PC-3 (cell line): ENCODE measurements around the gene PODXL2. TPM values are rescaled to one million over a fixed set of nuclear protein-coding genes. Genes with fewer than 3 reads are reported as not detected.
A peak's percentile ranks its signal among the peaks of the same experiment; 100 is the strongest.

Source experiments
- ATAC-seq: fragments of 200-7000 bp; cut with Tn5 transposase; 2 replicates; pipeline ENCODE4 v1.9.1; 2020; ENCODE audit warnings: mild to moderate bottlenecking, moderate library complexity
- BruUV-seq: library from RNA; stranded (reverse); fragments of 400-500 nt; replicated peaks from 2 replicates; lab custom pipeline; 2021; lab: Mats Ljungman, UMichigan
- CTCF ChIA-PET: fragments of 300-600 bp; sonication (Branson Sonifier 250); formaldehyde crosslinking; loops from one replicate; lab custom pipeline; 2022; ENCODE audit warnings: antibody characterized with exemption; lab: Charles Lee
- POLR2A ChIA-PET: fragments of 300-600 bp; sonication (Branson Sonifier 250); formaldehyde crosslinking; loops from one replicate; lab custom pipeline; 2022; ENCODE audit warnings: antibody characterized with exemption; ENCODE audit not compliant: unreplicated experiment; lab: Charles Lee
- DNase-seq: peaks from one replicate; pipeline ENCODE4 v3.0.0-alpha.2; 2015
- H2AFZ ChIP-seq: fragments of 300-600 bp; sonication (generic); 2 replicates; pipeline ENCODE4 v1.6.0; 2016; ENCODE audit warnings: antibody characterized with exemption, low read length
- H3F3A ChIP-seq: fragments of 300-600 bp; sonication (generic); one replicate; pipeline ENCODE4 v1.6.0; 2017; ENCODE audit warnings: antibody characterized with exemption, low read length, control low read depth, mild to moderate bottlenecking; ENCODE audit not compliant: unreplicated experiment
- H3K27ac ChIP-seq: fragments of 300-600 bp; sonication (generic); 2 replicates; pipeline ENCODE4 v1.5.1; 2016; ENCODE audit warnings: mild to moderate bottlenecking, low read length
- H3K27me3 ChIP-seq: fragments of 300-600 bp; sonication (generic); 2 replicates; pipeline ENCODE4 v1.6.1; 2016; ENCODE audit warnings: low read length, mixed read lengths
- H3K36me3 ChIP-seq: fragments of 300-600 bp; sonication (generic); 2 replicates; pipeline ENCODE4 v1.6.1; 2016; ENCODE audit warnings: low read depth, mixed run types, low read length, mixed read lengths
- H3K4me1 ChIP-seq: fragments of 300-600 bp; sonication (generic); 2 replicates; pipeline ENCODE4 v1.5.1; 2016; ENCODE audit warnings: low read length; ENCODE audit not compliant: insufficient read depth
- H3K4me2 ChIP-seq: fragments of 300-600 bp; sonication (generic); 2 replicates; pipeline ENCODE4 v1.6.0; 2016; ENCODE audit warnings: low read length
- H3K4me3 ChIP-seq: fragments of 300-600 bp; sonication (generic); 2 replicates; pipeline ENCODE4 v1.5.1; 2016; ENCODE audit warnings: mild to moderate bottlenecking, low read length, mixed read lengths
- H3K79me2 ChIP-seq: fragments of 300-600 bp; sonication (generic); 2 replicates; pipeline ENCODE4 v1.6.1; 2017; ENCODE audit warnings: low read length, mixed read lengths
- H3K9ac ChIP-seq: fragments of 300-600 bp; sonication (generic); 2 replicates; pipeline ENCODE4 v1.6.0; 2016; ENCODE audit warnings: mild to moderate bottlenecking, low read length
- H3K9me2 ChIP-seq: fragments of 300-600 bp; sonication (generic); replicated peaks from 2 replicates; pipeline ENCODE4 v1.6.1; 2016; ENCODE audit warnings: mixed run types, low read length, mixed read lengths
- H3K9me3 ChIP-seq: fragments of 300-600 bp; sonication (generic); 2 replicates; pipeline ENCODE4 v1.6.1; 2016; ENCODE audit warnings: low read length, mixed read lengths
- H4K20me1 ChIP-seq: fragments of 300-600 bp; sonication (generic); 2 replicates; pipeline ENCODE4 v1.6.1; 2016; ENCODE audit warnings: low read length, mixed read lengths
- EZH2 ChIP-seq: fragments of 300-600 bp; sonication (generic); IDR thresholded peaks from one replicate; pipeline ENCODE4 v1.6.1; 2017; ENCODE audit warnings: antibody characterized with exemption, mild to moderate bottlenecking, low read length; ENCODE audit not compliant: unreplicated experiment
- EZH2phosphoT487 ChIP-seq: fragments of 300-600 bp; sonication (generic); IDR thresholded peaks from 2 replicates; pipeline ENCODE4 v1.6.1; 2018; ENCODE audit warnings: mild to moderate bottlenecking, antibody characterized with exemption, low read length, borderline replicate concordance
- intact Hi-C: fragments of 100-400 bp; cut with micrococcal nuclease; formaldehyde crosslinking; loops from 2 replicates; pipeline ENCODE4 v1.9.0; 2023
- total RNA-seq: library from RNA; depleted of rRNA; stranded (reverse); fragments of >200 nt; gene quantifications from 2 replicates; pipeline ENCODE4 v1.2.3, GENCODE V29; 2014
- TF ChIP-seq, protein P1 (sequence below): fragments of 300-600 bp; sonication (generic); conservative IDR thresholded peaks from 2 replicates; pipeline ENCODE4 v1.5.1; 2017; ENCODE audit warnings: antibody characterized with exemption, low read depth, mild to moderate bottlenecking, low read length

The PODXL2 gene
- total RNA-seq, 1 experiment from 2014 or later, result 32.4 TPM

DNA sequence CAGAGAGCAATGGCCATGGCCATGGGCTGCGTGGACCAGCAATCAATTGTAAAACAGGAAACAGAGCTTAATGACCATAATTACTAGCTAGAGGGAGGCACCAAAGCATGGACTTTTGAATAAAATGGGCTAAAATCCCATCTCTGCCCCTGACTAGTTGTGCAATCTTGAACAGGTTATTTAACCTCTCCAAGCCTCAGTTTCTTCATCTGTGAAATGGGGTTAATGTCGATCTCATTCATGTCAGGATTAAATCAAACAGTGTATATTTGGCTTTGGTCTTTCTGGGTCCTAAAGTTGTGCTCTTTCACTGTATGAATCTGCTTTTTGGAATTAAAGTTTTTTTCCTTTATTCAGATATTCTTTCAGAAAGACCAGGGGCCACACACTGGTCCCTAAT lies 79.9 kb downstream of the PODXL2 start:
- TF ChIP-seq EZH2 (no peak), EZH2phosphoT487 (no peak)
- TF ChIP-seq, protein P1, sequence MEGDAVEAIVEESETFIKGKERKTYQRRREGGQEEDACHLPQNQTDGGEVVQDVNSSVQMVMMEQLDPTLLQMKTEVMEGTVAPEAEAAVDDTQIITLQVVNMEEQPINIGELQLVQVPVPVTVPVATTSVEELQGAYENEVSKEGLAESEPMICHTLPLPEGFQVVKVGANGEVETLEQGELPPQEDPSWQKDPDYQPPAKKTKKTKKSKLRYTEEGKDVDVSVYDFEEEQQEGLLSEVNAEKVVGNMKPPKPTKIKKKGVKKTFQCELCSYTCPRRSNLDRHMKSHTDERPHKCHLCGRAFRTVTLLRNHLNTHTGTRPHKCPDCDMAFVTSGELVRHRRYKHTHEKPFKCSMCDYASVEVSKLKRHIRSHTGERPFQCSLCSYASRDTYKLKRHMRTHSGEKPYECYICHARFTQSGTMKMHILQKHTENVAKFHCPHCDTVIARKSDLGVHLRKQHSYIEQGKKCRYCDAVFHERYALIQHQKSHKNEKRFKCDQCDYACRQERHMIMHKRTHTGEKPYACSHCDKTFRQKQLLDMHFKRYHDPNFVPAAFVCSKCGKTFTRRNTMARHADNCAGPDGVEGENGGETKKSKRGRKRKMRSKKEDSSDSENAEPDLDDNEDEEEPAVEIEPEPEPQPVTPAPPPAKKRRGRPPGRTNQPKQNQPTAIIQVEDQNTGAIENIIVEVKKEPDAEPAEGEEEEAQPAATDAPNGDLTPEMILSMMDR, result no peak
- BruUV-seq, result no TSS peak
- no peaks in the 10 kb centered on the region for H3K9me3 ChIP-seq
- ATAC-seq (no peak), DNase-seq (no peak)
- H2AFZ ChIP-seq, result no peak overlapping the region
- H3K4me2 ChIP-seq, result no peak overlapping the region
- H3K36me3 ChIP-seq, result no peaks in the 10 kb centered on the region
- no peak overlapping the region for H3K27ac ChIP-seq
- H3K27me3 ChIP-seq, result no peaks in the 10 kb centered on the region
- CTCF ChIA-PET, result no interaction called here
- no peaks in the 10 kb centered on the region for H3F3A ChIP-seq
- no peak overlapping the region for H3K9ac ChIP-seq
- no peaks in the 10 kb centered on the region for H4K20me1 ChIP-seq
- no peaks in the 10 kb centered on the region for H3K9me2 ChIP-seq
- H3K79me2 ChIP-seq, result no peaks in the 10 kb centered on the region
- intact Hi-C loops, result no loop called here
- POLR2A ChIA-PET, result no interaction called here
- no peak overlapping the region for H3K4me3 ChIP-seq
- peaks cover 25% of the 10 kb centered on the region for H3K4me1 ChIP-seq

DNA sequence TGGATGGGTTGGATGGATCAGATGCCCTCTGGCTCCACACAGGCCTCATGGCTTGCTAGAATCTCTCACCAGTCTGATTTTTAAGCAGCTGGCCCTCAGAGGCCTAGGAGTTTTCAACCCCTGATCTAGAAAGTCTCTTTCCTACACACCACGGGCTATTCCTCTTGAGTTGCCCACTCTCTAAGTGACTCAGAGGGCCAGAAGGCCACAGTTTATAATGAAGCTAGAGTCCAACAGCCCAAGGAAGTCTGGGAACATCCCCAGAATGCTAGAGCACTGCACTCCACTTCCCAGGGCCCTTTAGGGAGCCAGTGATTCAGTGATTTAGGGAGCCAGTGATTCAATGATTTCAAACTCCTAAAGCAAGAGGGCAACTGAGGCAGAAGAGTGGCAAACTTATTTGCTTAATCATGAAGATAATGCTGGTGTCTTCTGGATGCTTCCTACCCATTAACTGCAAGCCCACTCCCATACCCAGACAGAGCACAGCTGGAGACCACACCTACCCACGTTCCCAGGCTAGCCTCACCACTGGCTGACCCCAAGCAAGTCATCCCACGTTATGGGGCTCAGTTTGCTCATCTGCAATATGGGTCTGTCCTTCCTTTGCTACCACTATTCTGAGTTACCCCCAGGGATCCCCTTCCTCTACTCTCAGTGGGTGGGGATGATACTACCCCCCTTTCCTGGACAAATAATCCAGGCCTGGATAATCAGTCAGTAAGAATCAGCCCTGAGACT lies 80.5 kb downstream of the PODXL2 start:
- intact Hi-C loops, result no loop called here
- Histone ChIP-seq H3K27ac (0 out of 2 replicates have a peak overlapping the region, but pooled peaks have one; percentile 69), H3K4me3 (no peak overlapping the region), H3K27me3 (no peaks in the 10 kb centered on the region), H3F3A (no peaks in the 10 kb centered on the region), H3K79me2 (no peaks in the 10 kb centered on the region), H4K20me1 (no peaks in the 10 kb centered on the region), H3K4me1 (peaks cover 32% of the 10 kb centered on the region), H3K36me3 (no peaks in the 10 kb centered on the region), H2AFZ (no peak overlapping the region), H3K4me2 (no peak overlapping the region), H3K9me2 (no peaks in the 10 kb centered on the region), H3K9me3 (no peaks in the 10 kb centered on the region), H3K9ac (no peak overlapping the region)
- CTCF ChIA-PET, result no interaction called here
- DNase-seq (no peak), ATAC-seq (no peak)
- BruUV-seq, result no TSS peak
- POLR2A ChIA-PET, result no interaction called here
- TF ChIP-seq EZH2phosphoT487 (no peak), EZH2 (no peak)
- TF ChIP-seq, protein P1, result no peak
